HCT116 (cell line): ENCODE measurements around the gene VPS9D1. TPM values are rescaled to one million over a fixed set of nuclear protein-coding genes. Genes with fewer than 3 reads are reported as not detected.

ENCODE experiments used
- ATAC-seq: fragments of 200-7000 bp; cut with Tn5 transposase; 2 replicates; pipeline ENCODE4 v1.9.1; 2020; ENCODE audit warnings: mild to moderate bottlenecking, moderate library complexity
- BruUV-seq: library from RNA; stranded (reverse); fragments of 400-500 nt; replicated peaks from 2 replicates; lab custom pipeline; 2021; lab: Mats Ljungman, UMichigan
- CTCF ChIA-PET: fragments of 300-600 bp; sonication (Branson Sonifier 250); formaldehyde crosslinking; loops from one replicate; lab custom pipeline; 2021; ENCODE audit warnings: antibody characterized with exemption; lab: Charles Lee
- POLR2A ChIA-PET: fragments of 300-600, 350-600 bp; sonication (Branson Sonifier 250); formaldehyde crosslinking; loops from one replicate; lab custom pipeline; 2021; ENCODE audit warnings: antibody characterized with exemption; lab: Charles Lee
- RAD21 ChIA-PET, 2 experiments: fragments of 300-600 bp; sonication (Branson Sonifier 250); formaldehyde crosslinking; loops; one replicate each; lab custom pipeline; 2023; ENCODE audit warnings: low total read pairs in 2 of 2; ENCODE audit not compliant: uncharacterized antibody in 2 of 2, unreplicated experiment in 2 of 2, low non-redundant PET in 1 of 2; lab: Charles Lee
- DNase-seq: peaks from one replicate; pipeline ENCODE4 v3.0.0-alpha.2; 2010; ENCODE audit warnings: low read depth, low spot score
- H2AFZ ChIP-seq: fragments of 200-600 bp; shearing (Covaris generic), sonication (generic); 2 replicates; pipeline ENCODE4 v1.6.1; 2017; ENCODE audit warnings: low read depth, mixed run types, mixed read lengths, antibody characterized with exemption, low read length; ENCODE audit not compliant: poor library complexity, severe bottlenecking
- H3K27ac ChIP-seq: 2 replicates; pipeline ENCODE4 v1.5.1; 2012; ENCODE audit warnings: low read depth, low read length
- H3K27me3 ChIP-seq: fragments of 200-600 bp; sonication (generic); 2 replicates; pipeline ENCODE4 v1.6.1; 2016; ENCODE audit warnings: mixed run types, low read length, mixed read lengths; ENCODE audit not compliant: insufficient read depth
- H3K36me3 ChIP-seq, 2 experiments: fragments of 200-500 bp in 1 of 2; fragments of 200-600 bp in 1 of 2; sonication (Bioruptor generic) in 1 of 2; sonication (generic) in 1 of 2; 2 replicates each; pipeline versions ENCODE4 v1.5.1 to v1.6.1; 2014 to 2016; ENCODE audit warnings: low read length in 2 of 2, inconsistent platforms in 1 of 2, mixed read lengths in 1 of 2, mixed run types in 1 of 2; ENCODE audit not compliant: insufficient read depth in 2 of 2, control insufficient read depth in 1 of 2
- H3K4me1 ChIP-seq, 2 experiments: fragments of 200-600 bp in 1 of 2; sonication (generic) in 1 of 2; 2 replicates each; pipeline versions ENCODE4 v1.5.1 to v1.6.1; 2012 to 2017; ENCODE audit warnings: low read length in 2 of 2, inconsistent platforms in 1 of 2, mild to moderate bottlenecking in 1 of 2, mixed read lengths in 1 of 2, mixed run types in 1 of 2, moderate library complexity in 1 of 2; ENCODE audit not compliant: insufficient read depth in 2 of 2, control insufficient read depth in 1 of 2
- H3K4me2 ChIP-seq: fragments of 200-600 bp; sonication (generic); 2 replicates; pipeline ENCODE4 v1.6.1; 2017; ENCODE audit warnings: mixed run types, low read length, mixed read lengths
- H3K4me3 ChIP-seq, 2 experiments: fragments of 200-600 bp in 1 of 2; sonication (generic) in 1 of 2; replicated peaks in 1 of 2; 2 replicates each; pipeline ENCODE4 v1.5.1; 2011 to 2016; ENCODE audit warnings: low read length in 2 of 2, control low read depth in 1 of 2, low read depth in 1 of 2, mild to moderate bottlenecking in 1 of 2, mixed read lengths in 1 of 2, mixed run types in 1 of 2
- H3K79me2 ChIP-seq: fragments of 200-600 bp; sonication (generic); 2 replicates; pipeline ENCODE4 v1.6.1; 2017; ENCODE audit warnings: mild to moderate bottlenecking, mixed run types, low read length, moderate library complexity, mixed read lengths; ENCODE audit not compliant: insufficient read depth
- H3K9ac ChIP-seq: fragments of 200-600 bp; sonication (generic); 2 replicates; pipeline ENCODE4 v1.6.1; 2016; ENCODE audit warnings: low read length, mixed read lengths
- H3K9me2 ChIP-seq: fragments of 200-600 bp; sonication (generic), shearing (Covaris generic); 2 replicates; pipeline ENCODE4 v1.6.1; 2017; ENCODE audit warnings: mixed run types, mild to moderate bottlenecking, moderate library complexity; ENCODE audit not compliant: insufficient read depth
- H3K9me3 ChIP-seq, 2 experiments: fragments of 200-500 bp in 1 of 2; fragments of 200-600 bp in 1 of 2; sonication (Bioruptor generic) in 1 of 2; sonication (generic) in 1 of 2; 2 replicates each; pipeline ENCODE4 v1.6.1; 2014 to 2017; ENCODE audit warnings: low read length in 2 of 2, mixed read lengths in 2 of 2, inconsistent platforms in 1 of 2, low read depth in 1 of 2, mild to moderate bottlenecking in 1 of 2, mixed run types in 1 of 2, moderate library complexity in 1 of 2; ENCODE audit not compliant: control insufficient read depth in 1 of 2, insufficient read depth in 1 of 2
- H4K20me1 ChIP-seq: fragments of 200-600 bp; sonication (generic), shearing (Covaris generic); 2 replicates; pipeline ENCODE4 v1.6.1; 2017; ENCODE audit warnings: mixed run types, mild to moderate bottlenecking, moderate library complexity; ENCODE audit not compliant: insufficient read depth
- CBX3 ChIP-seq: IDR thresholded peaks from 2 replicates; pipeline ENCODE4 v1.6.1; 2012; ENCODE audit warnings: low read depth
- CEBPB ChIP-seq: IDR thresholded peaks from 2 replicates; pipeline ENCODE4 v1.6.1; 2012; ENCODE audit warnings: low read depth
- CTCF ChIP-seq, 3 experiments: fragments of 200-600 bp in 1 of 3; sonication (generic) in 1 of 3; IDR thresholded peaks in 2 of 3; conservative IDR thresholded peaks in 1 of 3; 2 replicates each; pipeline ENCODE4 v1.5.1; 2012 to 2017; ENCODE audit warnings: low read depth in 2 of 3, low read length in 2 of 3, antibody characterized with exemption in 1 of 3, borderline replicate concordance in 1 of 3, control low read depth in 1 of 3, mild to moderate bottlenecking in 1 of 3, mixed read lengths in 1 of 3, mixed run types in 1 of 3, moderate library complexity in 1 of 3; ENCODE audit not compliant: insufficient read depth in 1 of 3
- EGR1 ChIP-seq: IDR thresholded peaks from 2 replicates; pipeline ENCODE4 v1.6.1; 2012; ENCODE audit warnings: low read depth
- ELF1 ChIP-seq: IDR thresholded peaks from 2 replicates; pipeline ENCODE4 v1.6.1; 2012; ENCODE audit warnings: low read depth, borderline replicate concordance
- EZH2 ChIP-seq: fragments of 200-600 bp; sonication (generic); IDR thresholded peaks from 2 replicates; pipeline ENCODE4 v1.6.1; 2017; ENCODE audit warnings: antibody characterized with exemption, mixed run types
- EZH2phosphoT487 ChIP-seq: fragments of 200-600 bp; IDR thresholded peaks from 2 replicates; pipeline ENCODE4 v1.6.1; 2018; ENCODE audit warnings: antibody characterized with exemption, borderline replicate concordance
- FOSL1 ChIP-seq: IDR thresholded peaks from 2 replicates; pipeline ENCODE4 v1.6.1; 2012; ENCODE audit warnings: low read depth
- JUND ChIP-seq: IDR thresholded peaks from 2 replicates; pipeline ENCODE4 v1.6.1; 2012
- POLR2A ChIP-seq: IDR thresholded peaks from 2 replicates; pipeline ENCODE4 v1.7.0; 2011; ENCODE audit warnings: borderline replicate concordance; ENCODE audit not compliant: insufficient read depth, insufficient read length; ENCODE audit errors: extremely low read depth
- SIN3A ChIP-seq: IDR thresholded peaks from 2 replicates; pipeline ENCODE4 v1.6.1; 2012; ENCODE audit warnings: low read depth
- SRF ChIP-seq: IDR thresholded peaks from 2 replicates; pipeline ENCODE4 v1.6.1; 2012; ENCODE audit warnings: low read depth
- TCF7L2 ChIP-seq: IDR thresholded peaks from 2 replicates; pipeline ENCODE4 v1.7.0; 2011; ENCODE audit warnings: borderline replicate concordance, inconsistent platforms; ENCODE audit not compliant: insufficient read depth, insufficient read length; ENCODE audit errors: extremely low read depth
- YY1 ChIP-seq: IDR thresholded peaks from 2 replicates; pipeline ENCODE4 v1.6.1; 2011; ENCODE audit warnings: low read length, low read depth, moderate library complexity, mild to moderate bottlenecking; ENCODE audit not compliant: insufficient replicate concordance; ENCODE audit errors: extremely low read depth
- ZBTB33 ChIP-seq: IDR thresholded peaks from 2 replicates; pipeline ENCODE4 v1.6.1; 2011; ENCODE audit warnings: mild to moderate bottlenecking, low read length, moderate library complexity; ENCODE audit not compliant: insufficient replicate concordance; ENCODE audit errors: extremely low read depth
- ZFX ChIP-seq: fragments of 450-650 bp; IDR thresholded peaks from 2 replicates; pipeline ENCODE4 v1.6.1; 2017
- ZNF274 ChIP-seq: fragments of 200-500 bp; sonication (Bioruptor generic); IDR thresholded peaks from 2 replicates; pipeline ENCODE4 v1.6.1; 2014; ENCODE audit warnings: mild to moderate bottlenecking, low read depth, low read length, inconsistent platforms
- intact Hi-C: fragments of 100-400 bp; cut with micrococcal nuclease; formaldehyde crosslinking; loops from 2 replicates; pipeline ENCODE4 v1.10.0; 2022
- total RNA-seq: library from RNA; stranded (reverse); gene quantifications from one replicate; pipeline ENCODE4 v1.2.1, GENCODE V29; 2021; ENCODE audit not compliant: unreplicated experiment
- TF ChIP-seq, protein P1 (sequence below): IDR thresholded peaks from 2 replicates; pipeline ENCODE4 v1.6.1; 2012
- TF ChIP-seq, protein P2 (sequence below): IDR thresholded peaks from 2 replicates; pipeline ENCODE4 v1.6.1; 2012; ENCODE audit warnings: low read depth

The VPS9D1 gene
- total RNA-seq, 1 experiment from 2014 or later, result 4.2 TPM

DNA sequence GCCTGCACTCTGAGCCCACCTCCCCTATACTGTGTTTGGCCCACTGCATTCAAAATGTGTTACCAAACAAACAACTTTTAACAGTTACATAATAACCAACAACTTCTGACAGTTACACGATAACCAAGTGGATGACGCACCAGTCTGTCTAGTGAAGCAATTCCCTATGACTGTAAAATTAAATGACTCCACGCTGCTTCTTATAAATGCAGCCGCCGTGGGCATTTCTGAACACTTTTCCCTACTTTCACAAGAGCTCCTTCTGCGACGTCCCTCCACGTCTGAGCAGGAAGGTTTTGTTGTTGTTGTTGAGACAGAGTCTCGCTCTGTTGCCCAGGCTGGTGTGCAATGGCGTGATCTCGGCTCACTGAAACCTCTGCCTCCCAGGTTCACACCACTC, 28.2 kb upstream of the VPS9D1 start:
- ChIA-PET RAD21 (no interaction called here), POLR2A (no interaction called here)
- intact Hi-C loops, result no loop called here
- no peak for TF ChIP-seq SRF
- no peak for TF ChIP-seq EZH2phosphoT487
- no peak for TF ChIP-seq JUND
- TF ChIP-seq, protein P1, sequence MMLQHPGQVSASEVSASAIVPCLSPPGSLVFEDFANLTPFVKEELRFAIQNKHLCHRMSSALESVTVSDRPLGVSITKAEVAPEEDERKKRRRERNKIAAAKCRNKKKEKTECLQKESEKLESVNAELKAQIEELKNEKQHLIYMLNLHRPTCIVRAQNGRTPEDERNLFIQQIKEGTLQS, result no peak
- no peak for TF ChIP-seq ZBTB33
- TF ChIP-seq CBX3, result no peak
- TF ChIP-seq FOSL1, result no peak
- no peak for TF ChIP-seq TCF7L2
- TF ChIP-seq CEBPB, result no peak
- TF ChIP-seq SIN3A, result no peak
- TF ChIP-seq EGR1, result no peak
- no peak for TF ChIP-seq ZFX
- no peak for TF ChIP-seq EZH2
- TF ChIP-seq YY1, result no peak
- TF ChIP-seq ELF1, result no peak
- TF ChIP-seq, protein P2, sequence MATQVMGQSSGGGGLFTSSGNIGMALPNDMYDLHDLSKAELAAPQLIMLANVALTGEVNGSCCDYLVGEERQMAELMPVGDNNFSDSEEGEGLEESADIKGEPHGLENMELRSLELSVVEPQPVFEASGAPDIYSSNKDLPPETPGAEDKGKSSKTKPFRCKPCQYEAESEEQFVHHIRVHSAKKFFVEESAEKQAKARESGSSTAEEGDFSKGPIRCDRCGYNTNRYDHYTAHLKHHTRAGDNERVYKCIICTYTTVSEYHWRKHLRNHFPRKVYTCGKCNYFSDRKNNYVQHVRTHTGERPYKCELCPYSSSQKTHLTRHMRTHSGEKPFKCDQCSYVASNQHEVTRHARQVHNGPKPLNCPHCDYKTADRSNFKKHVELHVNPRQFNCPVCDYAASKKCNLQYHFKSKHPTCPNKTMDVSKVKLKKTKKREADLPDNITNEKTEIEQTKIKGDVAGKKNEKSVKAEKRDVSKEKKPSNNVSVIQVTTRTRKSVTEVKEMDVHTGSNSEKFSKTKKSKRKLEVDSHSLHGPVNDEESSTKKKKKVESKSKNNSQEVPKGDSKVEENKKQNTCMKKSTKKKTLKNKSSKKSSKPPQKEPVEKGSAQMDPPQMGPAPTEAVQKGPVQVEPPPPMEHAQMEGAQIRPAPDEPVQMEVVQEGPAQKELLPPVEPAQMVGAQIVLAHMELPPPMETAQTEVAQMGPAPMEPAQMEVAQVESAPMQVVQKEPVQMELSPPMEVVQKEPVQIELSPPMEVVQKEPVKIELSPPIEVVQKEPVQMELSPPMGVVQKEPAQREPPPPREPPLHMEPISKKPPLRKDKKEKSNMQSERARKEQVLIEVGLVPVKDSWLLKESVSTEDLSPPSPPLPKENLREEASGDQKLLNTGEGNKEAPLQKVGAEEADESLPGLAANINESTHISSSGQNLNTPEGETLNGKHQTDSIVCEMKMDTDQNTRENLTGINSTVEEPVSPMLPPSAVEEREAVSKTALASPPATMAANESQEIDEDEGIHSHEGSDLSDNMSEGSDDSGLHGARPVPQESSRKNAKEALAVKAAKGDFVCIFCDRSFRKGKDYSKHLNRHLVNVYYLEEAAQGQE, result no peak
- TF ChIP-seq CTCF (IDR thresholded peaks at IDR 0.05 in 2 of 3, conservative IDR thresholded peaks at IDR 0.05 in 1 of 3; ENCODE audit: borderline replicate concordance in 1 of 3, insufficient read depth in 1 of 3, low read depth in 2 of 3, low read length in 2 of 3), result no peak
- no peak for TF ChIP-seq POLR2A
- TF ChIP-seq ZNF274, result no peak
- TF ChIP-seq, all 23 proteins: peak for 0
- peaks cover 35% of the 10 kb centered on the region for H3K79me2 ChIP-seq
- no peaks in the 10 kb centered on the region for H3K27me3 ChIP-seq
- H3K4me3 ChIP-seq, result no peak overlapping the region
- H3K9me3 ChIP-seq, result no peaks in the 10 kb centered on the region
- ATAC-seq, result no peak
- no peaks in the 10 kb centered on the region for H3K9me2 ChIP-seq
- DNase-seq, result no peak
- no peak overlapping the region for H3K9ac ChIP-seq
- no peaks in the 10 kb centered on the region for H3K4me1 ChIP-seq
- no peaks in the 10 kb centered on the region for H4K20me1 ChIP-seq
- CTCF ChIA-PET, result no interaction called here
- no peak overlapping the region for H2AFZ ChIP-seq
- H3K27ac ChIP-seq, result no peak overlapping the region
- BruUV-seq, result no TSS peak
- H3K4me2 ChIP-seq, result no peak overlapping the region
- peaks cover 45 to 78% of the 10 kb centered on the region in 2 experiments for H3K36me3 ChIP-seq
